ENCODE results near the gene NXPE4.
"Not testable (repeated sequence)": the region's sequence is repeated elsewhere in the genome, so short reads cannot be mapped to it uniquely, and the experiment has no call there.

NXPE4 gene

GRCh38 chr11:114595571-114595970 lies at the start of gene NXPE4:
TSS of gene NXPE4 (minus strand) at chr11:114595786. CDS start at chr11:114594759, 1,027 bp downstream.
- DNase-seq = no peak

DNA sequence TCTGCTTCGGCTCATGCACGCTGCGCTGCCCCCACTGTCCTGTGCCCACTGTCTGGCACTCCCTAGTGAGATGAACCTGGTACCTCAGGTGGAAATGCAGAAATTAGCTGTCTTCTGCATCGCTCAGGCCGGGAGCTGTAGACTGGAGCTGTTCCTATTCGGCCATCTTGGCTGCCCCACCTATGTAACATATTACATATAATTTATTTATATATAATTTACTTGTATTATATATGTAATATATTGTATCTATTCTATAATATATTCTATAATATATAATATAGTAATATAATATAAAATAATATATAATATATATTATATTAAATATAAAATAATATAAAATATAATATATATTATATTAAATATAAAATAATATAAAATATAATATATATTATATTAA lies 43.9 kb upstream of the NXPE4 start:
- DNase-seq = not testable (repeated sequence)

DNA sequence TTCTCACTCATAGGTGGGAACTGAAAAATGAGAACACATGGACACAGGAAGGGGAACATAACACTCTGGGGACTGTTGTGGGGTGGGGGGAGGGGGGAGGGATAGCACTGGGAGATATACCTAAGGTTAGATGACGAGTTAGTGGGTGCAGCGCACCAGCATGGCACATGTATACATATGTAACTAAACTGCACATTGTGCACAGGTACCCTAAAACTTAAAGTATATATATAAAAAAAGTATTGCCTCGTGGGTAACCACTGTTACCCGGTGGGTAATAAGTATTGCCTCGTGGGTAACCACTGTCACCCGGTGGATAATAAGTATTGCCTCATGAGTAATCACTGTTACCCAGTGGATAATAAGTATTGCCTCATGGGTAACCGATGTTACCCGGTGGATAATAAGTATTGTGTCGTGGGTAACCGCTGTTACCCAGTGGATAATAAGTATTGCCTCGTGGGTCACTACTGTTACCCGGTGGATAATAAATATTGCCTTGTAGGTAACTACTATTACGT lies 35.9 kb upstream of the NXPE4 start:
- DNase-seq = not testable (repeated sequence)

- no peak for DNase-seq
Measured at GRCh38 chr11:114625294-114625693, 29.7 kb upstream of the NXPE4 start.

- DNase-seq = no peak
Measured at GRCh38 chr11:114624455-114625207, 29.0 kb upstream of the NXPE4 start.

DNA sequence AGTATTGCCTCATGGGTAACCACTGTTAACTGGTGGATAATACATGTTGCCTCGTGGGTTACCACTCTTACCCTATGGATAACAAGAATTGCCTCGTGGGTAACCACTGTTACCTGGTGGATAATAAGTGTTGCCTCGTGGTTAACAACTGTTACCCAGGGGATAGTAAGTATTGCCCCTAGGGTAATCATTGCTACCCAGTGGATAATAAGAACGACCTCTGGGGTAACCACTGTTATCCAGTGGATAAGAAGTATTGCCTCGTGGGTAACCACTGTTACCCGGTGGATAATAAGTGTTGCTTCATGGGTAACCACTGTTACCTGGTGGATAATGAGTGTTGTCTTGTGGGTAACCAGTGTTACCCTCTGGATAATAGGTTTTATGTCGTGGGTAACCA lies 28.1 kb upstream of the NXPE4 start:
- DNase-seq = no peak

DNA sequence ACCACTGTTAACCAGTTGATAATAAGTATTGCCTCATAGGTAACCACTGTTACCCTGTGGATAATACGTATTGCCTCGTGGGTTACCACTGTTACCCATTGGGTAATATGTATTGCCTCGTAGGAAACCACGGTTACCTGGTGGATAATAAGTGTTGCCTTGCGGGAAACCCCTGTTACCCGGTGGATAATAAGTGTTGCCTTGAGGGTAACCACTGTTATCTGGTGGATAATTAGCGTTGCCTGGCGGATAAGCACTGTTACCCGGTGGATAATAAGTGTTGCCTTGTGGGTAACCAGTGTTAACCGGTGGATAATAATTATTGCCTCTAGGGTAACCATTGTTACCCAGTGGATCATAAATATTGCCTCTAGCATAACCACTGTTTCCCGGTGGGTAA lies 27.3 kb upstream of the NXPE4 start:
- no peak for DNase-seq

DNA sequence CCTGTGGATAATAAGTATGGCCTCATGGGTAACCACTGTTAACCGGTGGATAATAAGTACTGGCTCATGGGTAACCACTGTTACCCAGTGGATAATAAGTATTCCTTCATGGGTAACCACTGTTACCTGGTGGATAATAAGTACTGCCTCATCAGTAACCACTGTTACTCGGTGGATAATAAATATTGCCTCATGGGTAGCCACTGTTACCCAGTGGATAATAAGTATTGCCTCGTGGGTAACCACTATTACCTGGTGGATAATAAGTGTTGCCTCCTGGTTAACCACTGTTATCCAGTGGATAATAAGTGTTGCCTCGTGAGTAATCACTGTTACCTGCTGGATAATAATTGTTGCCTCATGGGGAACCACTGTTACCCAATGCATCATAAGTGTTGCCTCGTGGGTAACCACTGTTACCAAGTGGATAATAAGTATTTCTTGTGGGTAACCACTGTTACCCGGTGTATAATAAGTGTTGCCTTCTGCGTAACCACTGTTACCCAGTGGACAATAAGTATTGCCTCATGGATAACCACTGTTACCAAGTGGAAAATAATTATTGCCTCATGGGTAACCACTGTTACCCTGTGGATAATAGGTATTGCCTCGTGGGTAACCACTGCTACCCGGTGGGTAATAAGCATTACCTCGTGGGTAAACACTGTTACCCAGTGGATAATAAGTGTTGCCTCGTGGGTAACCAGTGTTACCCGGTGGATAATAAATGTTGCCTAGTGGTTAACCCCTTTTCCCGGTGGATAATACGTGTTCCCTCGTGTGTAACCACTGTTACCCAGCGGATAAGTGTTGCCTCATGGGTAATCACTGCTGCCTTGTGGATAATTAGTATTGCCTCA lies 26.6 kb upstream of the NXPE4 start:
- no peak for DNase-seq

GRCh38 chr11:114621072-114621471 lies 25.5 kb upstream of the NXPE4 start:
- DNase-seq = no peak

- no peak for DNase-seq
Measured at GRCh38 chr11:114619659-114620173, 24.1 kb upstream of the NXPE4 start.

DNA sequence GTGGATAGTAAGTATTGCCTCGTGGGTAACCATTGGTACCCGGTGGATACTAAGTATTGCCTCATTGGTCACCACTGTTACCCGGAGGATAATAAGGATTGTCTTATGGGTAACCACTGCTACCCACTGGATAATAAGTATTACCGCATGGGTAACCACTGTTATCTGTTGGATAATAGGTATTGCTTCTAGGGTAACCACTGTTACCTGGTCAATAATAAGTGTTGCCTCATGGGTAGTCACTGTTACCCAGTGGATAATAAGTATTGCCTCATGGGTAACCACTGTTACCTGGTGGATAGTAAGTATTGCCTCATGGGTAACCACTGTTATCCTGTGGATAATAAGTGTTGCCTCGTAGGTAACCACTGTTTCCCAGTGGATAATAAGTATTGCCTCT lies 22.6 kb upstream of the NXPE4 start:
- DNase-seq = no peak

GRCh38 chr11:114617157-114618124 lies 21.9 kb upstream of the NXPE4 start:
- DNase-seq = no peak

GRCh38 chr11:114616516-114616915 lies 20.9 kb upstream of the NXPE4 start:
- DNase-seq = no peak

DNA sequence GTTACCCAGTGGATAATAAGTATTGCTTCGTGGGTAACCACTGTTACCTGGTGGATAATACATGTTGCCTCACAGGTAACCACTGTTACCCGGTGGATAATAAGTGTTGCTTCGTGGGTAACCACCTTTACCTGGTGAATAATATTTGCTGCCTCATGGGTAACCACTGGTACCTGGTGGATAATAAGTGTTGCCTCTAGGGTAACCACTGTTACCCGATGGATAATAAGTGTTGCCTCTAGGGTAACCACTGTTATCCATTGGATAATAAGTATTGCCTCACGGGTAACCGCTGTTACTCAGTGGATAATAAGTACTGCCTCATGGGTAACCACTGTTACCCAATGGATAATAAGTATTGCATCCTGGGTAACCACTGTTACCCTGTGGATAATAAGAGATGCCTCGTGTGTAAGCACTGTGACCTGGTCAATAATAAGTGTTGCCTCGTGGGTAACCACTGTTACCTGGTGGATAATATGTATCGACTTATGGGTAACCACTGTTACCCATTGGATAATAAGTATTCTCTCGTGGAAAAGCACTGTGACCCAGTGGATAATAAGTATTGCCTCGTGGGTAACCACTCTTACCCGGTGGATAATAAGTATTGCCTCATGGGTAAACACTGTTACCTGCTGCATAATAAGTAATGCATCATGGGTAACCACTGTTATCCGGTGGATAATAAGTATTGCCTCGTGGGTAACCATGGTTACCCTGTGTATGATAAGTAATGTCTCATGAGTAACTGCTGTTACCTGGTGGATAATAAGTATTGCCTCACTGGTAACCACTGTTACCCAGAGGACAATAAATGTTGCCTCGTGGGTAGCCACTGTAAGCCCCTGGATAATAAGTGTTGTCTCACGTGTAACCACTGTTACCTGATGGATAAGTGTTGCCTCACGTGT lies 20.1 kb upstream of the NXPE4 start:
- DNase-seq = no peak

- no peak for DNase-seq
Measured at GRCh38 chr11:114614127-114614720, 18.6 kb upstream of the NXPE4 start.

GRCh38 chr11:114613094-114613493 lies 17.5 kb upstream of the NXPE4 start:
- DNase-seq = not testable (repeated sequence)

DNA sequence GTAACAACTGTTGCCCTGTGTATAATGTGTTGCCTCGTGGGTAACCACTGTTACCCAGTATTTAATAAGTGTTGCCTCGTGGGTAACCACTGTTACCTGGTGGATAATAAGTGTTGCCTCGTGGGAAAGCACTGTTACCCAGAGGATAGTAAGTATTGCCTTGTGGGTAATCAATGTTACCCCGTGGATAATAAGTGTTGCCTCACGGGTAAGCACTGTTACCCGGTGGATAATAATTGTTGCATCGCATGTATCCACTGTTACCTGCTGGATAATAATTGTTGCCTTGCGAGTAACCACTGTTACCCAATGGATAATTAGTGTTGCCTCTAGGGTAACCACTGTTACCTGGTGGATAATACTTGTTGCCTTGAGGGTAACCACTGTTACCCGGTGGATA lies 17.1 kb upstream of the NXPE4 start:
- no peak for DNase-seq

GRCh38 chr11:114612199-114612598 lies 16.6 kb upstream of the NXPE4 start:
- DNase-seq = not testable (repeated sequence)

- DNase-seq = no peak
Measured at GRCh38 chr11:114610984-114611944, 15.7 kb upstream of the NXPE4 start.

DNA sequence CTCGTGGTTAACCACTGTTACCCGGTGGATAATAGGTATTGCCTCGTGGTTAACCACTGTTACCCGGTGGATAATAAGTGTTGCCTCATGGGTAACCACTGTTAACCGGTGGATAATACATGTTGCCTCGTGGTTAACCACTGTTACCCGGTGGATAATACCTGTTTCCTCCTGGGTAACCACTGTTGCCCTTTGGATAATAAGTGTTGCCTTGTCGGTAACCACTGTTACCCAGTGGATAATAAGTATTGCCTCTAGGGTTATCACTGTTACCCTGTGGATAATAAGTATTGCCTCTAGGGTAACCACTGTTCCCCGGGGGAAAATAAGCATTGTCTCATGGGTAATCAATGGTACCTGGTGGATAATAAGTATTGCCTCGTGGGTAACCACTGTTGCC lies 15.0 kb upstream of the NXPE4 start:
- DNase-seq = no peak

Measured in NCI-H187 (cell line).